GM12875 (cell line): ENCODE results near the gene LDAF1.

Experiments
- H3K4me3 ChIP-seq: one replicate; pipeline ENCODE4 v1.5.1; 2011; ENCODE audit warnings: low read depth, low read length, control low read depth
- CTCF ChIP-seq: IDR thresholded peaks from 2 replicates; pipeline ENCODE4 v1.5.1; 2011; ENCODE audit warnings: low read depth, mild to moderate bottlenecking, control low read depth, inconsistent platforms, low read length, moderate library complexity, borderline replicate concordance; ENCODE audit not compliant: insufficient read depth

The LDAF1 gene

GRCh38 chr16:21175397-21175796 lies 16.9 kb downstream of the LDAF1 start:
- no peak for TF ChIP-seq CTCF
- H3K4me3 ChIP-seq = no peak overlapping the region

- TF ChIP-seq CTCF = no peak
- no peak overlapping the region for H3K4me3 ChIP-seq
Observed at GRCh38 chr16:21179126-21179982, 20.9 kb downstream of the LDAF1 start.

GRCh38 chr16:21179983-21180365 lies 21.5 kb downstream of the LDAF1 start:
- no peak overlapping the region for H3K4me3 ChIP-seq
- TF ChIP-seq CTCF = no peak

- H3K4me3 ChIP-seq = no peak overlapping the region
- no peak for TF ChIP-seq CTCF
Observed at GRCh38 chr16:21183995-21184394, 25.5 kb downstream of the LDAF1 start.

- H3K4me3 ChIP-seq = no peak overlapping the region
- no peak for TF ChIP-seq CTCF
Observed at GRCh38 chr16:21184834-21185233, 26.4 kb downstream of the LDAF1 start.

- no peak overlapping the region for H3K4me3 ChIP-seq
- TF ChIP-seq CTCF = no peak
Observed at GRCh38 chr16:21185659-21186325, 27.3 kb downstream of the LDAF1 start.

GRCh38 chr16:21186326-21186691 lies 27.8 kb downstream of the LDAF1 start:
- TF ChIP-seq CTCF = no peak
- no peak overlapping the region for H3K4me3 ChIP-seq
